Measurements from ENCODE around the gene KCNF1. TPM values are rescaled to one million over a fixed set of nuclear protein-coding genes. Genes with fewer than 3 reads are reported as not detected.

KCNF1 gene
- total RNA-seq, 4 donors from 2014 or later, result 0.19 TPM; not detected in 3

DNA sequence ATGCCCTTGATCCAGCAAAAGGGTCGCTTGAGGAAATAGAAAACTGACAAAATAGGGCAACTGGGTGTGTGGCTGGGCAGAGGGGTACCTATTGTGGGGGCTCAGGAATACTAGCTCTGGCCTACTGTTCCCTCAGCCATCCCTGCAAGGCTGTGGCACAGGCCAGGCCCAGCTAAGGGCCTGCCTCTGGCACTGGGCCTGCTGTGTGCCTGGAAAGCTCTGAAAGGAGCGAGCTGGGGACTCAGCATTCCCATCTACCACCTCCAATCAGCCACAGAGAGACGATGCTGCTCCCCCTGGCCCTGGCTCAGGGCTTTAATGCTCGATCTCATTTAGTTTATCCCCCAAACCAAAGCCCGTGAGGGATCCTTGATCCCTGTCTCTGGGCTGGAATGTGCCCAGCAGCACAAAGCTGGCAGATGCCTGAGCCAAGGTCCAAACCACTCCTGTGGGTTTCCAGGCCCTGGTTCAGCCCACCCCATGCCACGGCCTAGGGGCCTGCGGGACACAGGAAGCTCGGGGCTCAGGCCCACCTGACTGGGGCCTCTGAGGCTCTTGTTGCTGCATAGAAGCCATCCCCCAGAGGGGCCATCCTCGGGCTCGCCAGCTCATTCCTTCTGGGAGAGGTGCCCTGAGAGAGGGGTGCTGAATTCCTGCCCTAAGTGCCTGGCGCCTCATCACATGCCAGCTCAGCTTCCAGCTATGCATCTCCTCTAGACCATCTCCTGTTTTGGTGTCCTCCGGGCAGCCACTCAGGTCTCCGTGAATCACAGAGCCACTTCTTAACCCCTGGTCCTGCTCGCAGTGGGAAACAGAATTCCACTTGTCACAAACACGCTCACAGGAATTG, 43.0 kb upstream of the KCNF1 start:
- Histone ChIP-seq H3K27ac (peak overlapping the region; percentile 40 to 79 (median 62)), H3K36me3 (no peaks in the 10 kb centered on the region), H3K4me1 (peaks cover 0 to 7% (median 0%) of the 10 kb centered on the region in 3 donors), H3K27me3 (peaks cover 0 to 34% (median 0%) of the 10 kb centered on the region in 4 donors), H3K4me3 (no peak overlapping the region), H3K9me3 (no peaks in the 10 kb centered on the region)
- intact Hi-C loops (cut with DNase I), result no loop called here
- 59 to 100% methylated on average over 2 to 10 of the region's 15 CpGs for WGBS, 2 donors
- DNase-seq, result no peak
- no peak for TF ChIP-seq POLR2A (IDR thresholded peaks at IDR 0.05)
- TF ChIP-seq, protein P1, sequence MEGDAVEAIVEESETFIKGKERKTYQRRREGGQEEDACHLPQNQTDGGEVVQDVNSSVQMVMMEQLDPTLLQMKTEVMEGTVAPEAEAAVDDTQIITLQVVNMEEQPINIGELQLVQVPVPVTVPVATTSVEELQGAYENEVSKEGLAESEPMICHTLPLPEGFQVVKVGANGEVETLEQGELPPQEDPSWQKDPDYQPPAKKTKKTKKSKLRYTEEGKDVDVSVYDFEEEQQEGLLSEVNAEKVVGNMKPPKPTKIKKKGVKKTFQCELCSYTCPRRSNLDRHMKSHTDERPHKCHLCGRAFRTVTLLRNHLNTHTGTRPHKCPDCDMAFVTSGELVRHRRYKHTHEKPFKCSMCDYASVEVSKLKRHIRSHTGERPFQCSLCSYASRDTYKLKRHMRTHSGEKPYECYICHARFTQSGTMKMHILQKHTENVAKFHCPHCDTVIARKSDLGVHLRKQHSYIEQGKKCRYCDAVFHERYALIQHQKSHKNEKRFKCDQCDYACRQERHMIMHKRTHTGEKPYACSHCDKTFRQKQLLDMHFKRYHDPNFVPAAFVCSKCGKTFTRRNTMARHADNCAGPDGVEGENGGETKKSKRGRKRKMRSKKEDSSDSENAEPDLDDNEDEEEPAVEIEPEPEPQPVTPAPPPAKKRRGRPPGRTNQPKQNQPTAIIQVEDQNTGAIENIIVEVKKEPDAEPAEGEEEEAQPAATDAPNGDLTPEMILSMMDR (IDR thresholded peaks at IDR 0.05), result no peak

DNA sequence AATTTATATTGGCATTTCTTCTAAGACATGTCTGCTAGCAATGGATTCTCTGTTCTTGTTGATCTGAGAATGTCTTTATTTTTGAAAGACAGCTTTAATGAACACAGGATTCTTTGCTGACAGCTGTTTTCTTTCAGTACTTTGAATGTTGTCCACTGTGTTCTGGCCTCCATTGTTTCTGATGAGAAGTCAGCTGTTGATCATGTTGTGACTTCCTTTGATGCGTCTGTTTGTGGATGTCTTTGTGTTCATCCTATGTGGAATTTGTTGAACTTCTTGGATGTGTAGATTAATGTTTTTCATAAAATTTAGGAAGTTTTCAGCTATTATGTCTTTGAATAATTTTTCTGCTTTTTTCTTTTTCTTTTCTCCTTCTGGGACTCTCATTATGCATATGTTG, 39.8 kb upstream of the KCNF1 start:
- no peaks in the 10 kb centered on the region for H3K36me3 ChIP-seq
- intact Hi-C loops (cut with DNase I), result no loop called here
- H3K9me3 ChIP-seq, result no peaks in the 10 kb centered on the region
- peaks cover 0 to 9% (median 0%) of the 10 kb centered on the region in 4 donors for H3K27me3 ChIP-seq
- DNase-seq, result no peak
- no peak overlapping the region for H3K4me3 ChIP-seq
- WGBS, 2 donors, result 91 to 100% methylated on average over 1 of the region's 1 CpG
- H3K27ac ChIP-seq, result no peak overlapping the region
- no peak for TF ChIP-seq POLR2A (IDR thresholded peaks at IDR 0.05)
- TF ChIP-seq, protein P1 (IDR thresholded peaks at IDR 0.05), result no peak
- H3K4me1 ChIP-seq, result peaks cover 0 to 7% (median 0%) of the 10 kb centered on the region in 3 donors

DNA sequence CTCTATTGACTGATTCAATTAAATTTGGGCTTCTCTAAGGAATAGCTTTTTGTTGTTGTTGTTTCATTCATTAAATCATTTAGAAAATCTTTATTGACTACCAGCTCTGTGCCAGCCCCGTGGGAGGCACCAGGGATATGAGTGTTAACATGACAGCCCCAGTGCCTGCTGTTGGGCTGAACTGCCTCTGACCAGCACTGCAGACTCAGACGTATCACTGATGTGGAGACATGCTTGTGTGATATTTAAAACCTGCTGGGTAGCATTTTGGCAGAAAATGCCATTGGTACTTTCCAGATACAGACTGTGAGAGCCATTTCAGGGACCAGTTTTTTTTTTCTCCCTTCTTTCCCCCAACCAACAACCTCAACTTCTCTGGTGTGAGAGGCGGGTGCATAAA, 38.6 kb upstream of the KCNF1 start:
- whole genome bisulfite sequencing, 2 donors, result 45 to 76% methylated on average over 3 of the region's 3 CpGs
- peaks cover 0 to 20% (median 0%) of the 10 kb centered on the region in 4 donors for H3K27me3 ChIP-seq
- intact Hi-C loops (cut with DNase I), result no loop called here
- no peaks in the 10 kb centered on the region for H3K9me3 ChIP-seq
- no peak overlapping the region for H3K27ac ChIP-seq
- peaks cover 0 to 6% (median 0%) of the 10 kb centered on the region in 3 donors for H3K4me1 ChIP-seq
- TF ChIP-seq POLR2A (IDR thresholded peaks at IDR 0.05), result no peak
- TF ChIP-seq, protein P1 (IDR thresholded peaks at IDR 0.05), result no peak
- no peak overlapping the region for H3K4me3 ChIP-seq
- no peaks in the 10 kb centered on the region for H3K36me3 ChIP-seq
- no peak for DNase-seq

DNA sequence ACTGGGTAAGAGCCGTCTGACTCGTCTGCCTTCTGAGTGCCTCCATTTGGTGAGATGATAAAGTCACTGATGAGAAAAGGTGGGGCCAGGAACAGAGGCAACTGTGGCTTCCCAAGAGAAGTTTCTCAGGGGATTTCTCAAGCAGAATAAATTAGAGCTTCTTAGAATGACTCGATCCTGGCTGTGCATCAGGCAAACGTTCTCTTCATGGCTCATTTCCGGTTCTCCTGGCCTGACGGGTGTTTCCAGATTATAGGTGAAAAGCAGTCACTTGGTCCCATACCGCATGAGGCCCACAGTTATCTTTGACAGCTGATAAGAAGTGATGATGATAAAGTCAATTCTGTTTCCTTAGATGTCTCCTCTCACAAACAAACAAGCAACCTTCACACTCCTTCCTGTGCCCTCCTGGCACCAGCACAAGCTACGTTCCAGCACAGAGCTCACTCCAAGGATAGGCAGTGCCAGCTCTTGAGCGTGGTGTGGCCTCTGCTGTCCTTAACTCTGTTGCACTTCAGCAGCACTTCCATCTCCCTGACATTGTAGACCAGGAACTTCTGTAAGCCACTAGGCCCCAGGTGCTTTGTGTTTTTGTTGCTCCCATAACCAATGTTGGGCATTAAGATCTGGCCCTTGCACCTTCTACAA, 37.8 kb upstream of the KCNF1 start:
- H3K27ac ChIP-seq, result no peak overlapping the region
- DNase-seq, result no peak
- H3K36me3 ChIP-seq, result no peaks in the 10 kb centered on the region
- no peaks in the 10 kb centered on the region for H3K9me3 ChIP-seq
- H3K27me3 ChIP-seq, result peaks cover 0 to 20% (median 0%) of the 10 kb centered on the region in 4 donors
- no peak overlapping the region for H3K4me3 ChIP-seq
- intact Hi-C loops (cut with DNase I), result no loop called here
- H3K4me1 ChIP-seq, result no peaks in the 10 kb centered on the region
- WGBS, 2 donors, result 41 to 64% methylated on average over 3 to 9 of the region's 9 CpGs
- TF ChIP-seq, protein P1 (IDR thresholded peaks at IDR 0.05), result no peak
- no peak for TF ChIP-seq POLR2A (IDR thresholded peaks at IDR 0.05)

DNA sequence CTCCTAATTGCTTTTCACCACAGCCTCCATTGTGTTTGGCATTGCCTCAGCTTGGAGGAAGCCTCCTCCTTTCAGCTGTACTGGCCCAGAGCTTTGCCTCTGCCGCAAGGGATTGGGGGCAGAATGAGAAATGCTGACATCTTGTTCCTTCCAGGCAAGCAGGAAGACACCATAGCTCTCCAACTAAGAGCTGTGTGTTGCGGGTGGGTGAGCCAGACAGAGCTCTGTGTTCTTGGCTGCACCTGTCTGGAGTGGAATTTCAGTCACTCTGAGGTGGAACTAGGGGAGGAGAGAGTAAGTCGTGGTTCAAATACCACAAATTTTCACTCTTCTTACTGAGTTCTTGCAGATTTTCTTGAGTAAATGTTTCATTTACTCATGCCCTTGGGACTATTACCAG, 36.6 kb upstream of the KCNF1 start:
- WGBS, 2 donors, result 70 to 83% methylated on average over 1 to 3 of the region's 3 CpGs

More for the DNA sequence above, 36.6 kb upstream of the KCNF1 start:
- Histone ChIP-seq H3K9me3 (no peaks in the 10 kb centered on the region), H3K27me3 (peaks cover 0 to 17% (median 0%) of the 10 kb centered on the region in 4 donors), H3K36me3 (no peaks in the 10 kb centered on the region), H3K27ac (no peak overlapping the region), H3K4me1 (no peaks in the 10 kb centered on the region), H3K4me3 (no peak overlapping the region)
- intact Hi-C loops (cut with DNase I), result no loop called here
- no peak for TF ChIP-seq POLR2A (IDR thresholded peaks at IDR 0.05)
- TF ChIP-seq, protein P1 (IDR thresholded peaks at IDR 0.05), result no peak
- no peak for DNase-seq

All from esophagus squamous epithelium (tissue), 5 donors.